GM21717 (cell line): ENCODE measurements around the gene SERTAD2.
A peak's percentile ranks its signal among the peaks of the same experiment; 100 is the strongest.

ENCODE experiments used
- ATAC-seq: cut with Tn5 transposase; IDR thresholded peaks from one replicate; pipeline ENCODE4 v1.9.1; 2021; ENCODE audit warnings: mild to moderate bottlenecking, moderate library complexity; ENCODE audit not compliant: unreplicated experiment

Gene SERTAD2

DNA sequence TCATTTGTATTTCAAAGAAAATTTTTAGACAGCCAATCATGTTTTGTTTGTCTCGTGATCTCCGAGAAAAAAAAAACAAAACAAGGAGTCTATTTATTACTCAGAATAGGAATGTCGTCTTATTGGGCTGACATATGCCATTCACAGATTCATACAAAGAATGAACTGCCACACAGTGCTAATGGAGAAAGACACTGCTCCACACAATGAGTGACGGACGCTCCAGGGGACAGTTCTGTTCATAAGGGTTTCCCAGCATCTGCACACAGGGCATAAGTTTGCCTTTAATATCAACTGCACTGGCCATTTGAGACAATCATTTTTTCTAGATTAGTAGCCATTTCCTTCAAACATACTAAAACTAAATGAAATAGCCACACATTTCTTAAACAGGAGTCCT is 3.4 kb downstream of the SERTAD2 start:
- no peak for ATAC-seq

DNA sequence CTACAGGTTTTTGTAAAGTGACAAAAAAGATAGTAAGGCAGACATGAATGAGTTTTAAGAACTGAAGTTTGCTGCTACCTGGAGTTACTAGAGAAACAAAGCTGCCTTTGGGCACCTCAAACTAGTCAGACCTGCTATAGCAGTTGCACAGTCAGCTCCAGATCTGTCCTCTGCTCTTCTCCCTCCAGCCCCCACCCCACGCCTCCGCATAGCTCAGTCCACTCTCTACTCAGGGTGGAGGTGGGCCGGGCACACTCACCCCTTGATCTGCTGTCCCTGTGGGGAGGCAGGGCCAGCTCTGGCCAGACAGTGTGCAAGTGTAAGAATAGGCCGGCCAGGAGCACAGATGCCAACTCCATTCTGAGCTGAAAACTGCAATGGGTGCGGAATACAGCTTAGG is 4.1 kb downstream of the SERTAD2 start:
- no peak for ATAC-seq

GRCh38 chr2:64649013-64649484 is 4.7 kb downstream of the SERTAD2 start:
- ATAC-seq = no peak

GRCh38 chr2:64646007-64646880 is 7.5 kb downstream of the SERTAD2 start:
- no peak for ATAC-seq

GRCh38 chr2:64644458-64645382 is 9.0 kb downstream of the SERTAD2 start:
- ATAC-seq = peak; percentile 43

DNA sequence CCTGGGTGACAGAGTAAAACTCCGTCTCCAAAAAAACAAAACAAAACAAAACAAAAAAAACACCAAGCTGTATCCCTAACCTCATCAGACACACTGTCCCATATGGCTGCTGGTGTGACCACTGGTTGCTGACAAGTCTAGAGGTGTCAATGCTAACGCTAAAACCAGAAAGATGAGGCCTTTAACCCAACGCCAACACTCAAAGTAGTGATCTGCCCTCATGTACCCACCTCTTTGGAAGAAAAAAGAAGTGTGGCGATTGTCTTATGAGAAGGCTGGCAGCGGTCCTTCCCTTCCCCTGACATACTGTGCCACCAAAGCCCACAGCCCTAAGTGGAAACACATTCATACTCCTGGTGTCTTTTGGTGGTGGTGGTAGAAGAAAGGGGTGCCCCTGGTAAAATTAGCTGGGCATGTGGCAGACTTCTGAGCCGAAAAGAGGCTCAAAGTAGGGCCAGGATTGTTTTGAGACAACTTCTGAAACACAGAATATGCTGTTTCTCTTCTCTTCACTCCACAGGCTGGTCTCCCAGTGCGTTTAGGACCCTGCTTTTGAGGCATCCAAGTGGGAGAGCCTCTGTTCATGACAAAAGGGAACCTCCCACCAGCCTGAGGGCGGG is 9.8 kb downstream of the SERTAD2 start:
- no peak for ATAC-seq

- no peak for ATAC-seq
Observed at GRCh38 chr2:64641599-64641998, 12.1 kb downstream of the SERTAD2 start.

DNA sequence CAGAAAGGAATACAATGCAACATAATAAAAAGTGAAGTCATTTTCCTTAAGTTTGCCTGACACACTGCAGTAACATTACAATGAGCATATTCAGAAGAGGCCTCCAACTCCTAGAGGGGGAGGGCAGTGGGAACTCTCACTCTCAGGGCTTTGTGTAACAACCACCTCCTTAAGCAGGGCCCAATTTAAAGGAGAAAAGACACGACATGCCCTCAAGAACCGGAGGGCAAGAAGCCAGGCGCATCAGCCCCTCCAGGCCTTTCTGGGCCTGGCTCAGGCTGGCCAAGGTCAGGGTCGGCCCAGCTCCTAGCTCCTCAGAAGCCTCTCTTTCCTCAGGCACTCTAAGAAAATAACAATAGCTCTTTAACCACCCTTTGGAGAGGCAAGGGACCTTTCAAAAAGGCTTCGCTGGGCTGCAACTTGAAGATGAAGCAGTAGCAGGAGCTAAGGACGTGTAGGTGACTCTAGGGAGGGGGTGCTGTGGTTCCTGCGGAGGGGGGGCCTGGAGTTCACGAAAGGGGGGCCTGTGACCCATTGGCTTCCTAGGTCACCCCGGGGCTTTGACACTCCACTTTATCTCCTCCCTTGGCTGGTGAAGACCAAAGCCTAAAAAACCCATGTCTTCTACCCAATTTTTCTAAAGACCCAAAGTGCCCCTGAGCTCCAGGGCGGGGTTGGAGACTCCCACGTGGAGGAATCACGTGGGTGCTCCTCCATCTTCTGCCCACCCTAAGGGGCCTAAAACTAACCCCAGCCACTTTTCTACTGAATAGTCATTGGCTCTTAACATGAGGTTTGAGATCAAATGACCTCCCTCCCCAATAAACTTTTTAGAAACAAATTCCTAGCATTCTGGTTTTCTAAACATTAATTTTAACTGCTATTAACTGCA is 13.3 kb downstream of the SERTAD2 start:
- ATAC-seq = no peak

GRCh38 chr2:64639691-64640090 is 14.0 kb downstream of the SERTAD2 start:
- no peak for ATAC-seq

GRCh38 chr2:64638502-64639120 is 15.1 kb downstream of the SERTAD2 start:
- ATAC-seq = no peak

DNA sequence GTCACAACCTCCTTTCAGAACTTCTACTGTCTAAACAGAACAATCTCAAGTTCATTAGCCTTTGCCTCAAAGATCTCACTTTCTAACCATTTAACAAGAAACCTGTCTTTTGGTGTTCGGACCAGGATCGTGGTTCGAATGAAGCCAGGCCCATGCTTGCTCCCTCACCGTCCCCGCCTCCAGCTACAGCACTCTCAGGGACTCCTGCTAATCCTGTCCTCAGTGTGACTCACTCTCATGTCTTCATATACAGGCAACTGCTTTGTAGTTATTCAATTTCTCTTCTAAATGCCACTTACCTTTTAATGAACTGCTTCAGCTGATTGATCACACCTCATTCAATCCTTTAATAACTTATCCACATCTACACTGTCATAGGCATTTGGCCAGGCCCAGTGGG is 15.8 kb downstream of the SERTAD2 start:
- no peak for ATAC-seq

DNA sequence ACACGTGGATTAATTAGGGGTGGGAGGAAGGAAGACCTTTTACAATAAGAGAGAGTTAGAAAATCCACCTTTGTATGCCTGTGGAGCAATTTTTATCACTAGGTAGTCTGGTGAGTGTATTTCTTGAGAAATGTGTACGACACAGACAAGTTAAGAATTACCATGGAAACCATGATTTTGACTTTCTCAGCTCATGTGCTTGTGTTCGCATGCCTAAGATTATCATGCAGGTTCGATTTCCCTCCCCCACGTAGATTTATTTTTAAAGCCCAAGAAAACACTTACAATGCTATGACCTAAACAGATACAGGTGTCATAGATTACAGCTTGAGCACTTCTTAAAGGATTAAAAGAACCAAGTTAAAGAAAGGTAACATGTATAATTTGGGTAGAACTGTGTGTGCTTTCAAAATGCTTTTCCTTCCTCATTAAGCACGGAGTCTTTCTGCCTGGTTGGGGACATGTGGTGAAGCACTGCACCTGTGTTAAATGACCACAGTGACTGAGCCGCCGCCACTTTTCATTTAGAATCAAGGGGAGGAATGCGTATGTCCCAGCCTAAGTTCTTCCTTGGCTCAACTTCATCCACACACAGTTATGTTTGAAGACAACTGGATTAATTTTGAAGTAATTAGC is 16.6 kb downstream of the SERTAD2 start:
- peak; percentile 42 for ATAC-seq

GRCh38 chr2:64635976-64636911 is 17.5 kb downstream of the SERTAD2 start:
- ATAC-seq = peak; percentile 72

GRCh38 chr2:64634345-64635267 is 19.1 kb downstream of the SERTAD2 start:
- ATAC-seq = no peak

DNA sequence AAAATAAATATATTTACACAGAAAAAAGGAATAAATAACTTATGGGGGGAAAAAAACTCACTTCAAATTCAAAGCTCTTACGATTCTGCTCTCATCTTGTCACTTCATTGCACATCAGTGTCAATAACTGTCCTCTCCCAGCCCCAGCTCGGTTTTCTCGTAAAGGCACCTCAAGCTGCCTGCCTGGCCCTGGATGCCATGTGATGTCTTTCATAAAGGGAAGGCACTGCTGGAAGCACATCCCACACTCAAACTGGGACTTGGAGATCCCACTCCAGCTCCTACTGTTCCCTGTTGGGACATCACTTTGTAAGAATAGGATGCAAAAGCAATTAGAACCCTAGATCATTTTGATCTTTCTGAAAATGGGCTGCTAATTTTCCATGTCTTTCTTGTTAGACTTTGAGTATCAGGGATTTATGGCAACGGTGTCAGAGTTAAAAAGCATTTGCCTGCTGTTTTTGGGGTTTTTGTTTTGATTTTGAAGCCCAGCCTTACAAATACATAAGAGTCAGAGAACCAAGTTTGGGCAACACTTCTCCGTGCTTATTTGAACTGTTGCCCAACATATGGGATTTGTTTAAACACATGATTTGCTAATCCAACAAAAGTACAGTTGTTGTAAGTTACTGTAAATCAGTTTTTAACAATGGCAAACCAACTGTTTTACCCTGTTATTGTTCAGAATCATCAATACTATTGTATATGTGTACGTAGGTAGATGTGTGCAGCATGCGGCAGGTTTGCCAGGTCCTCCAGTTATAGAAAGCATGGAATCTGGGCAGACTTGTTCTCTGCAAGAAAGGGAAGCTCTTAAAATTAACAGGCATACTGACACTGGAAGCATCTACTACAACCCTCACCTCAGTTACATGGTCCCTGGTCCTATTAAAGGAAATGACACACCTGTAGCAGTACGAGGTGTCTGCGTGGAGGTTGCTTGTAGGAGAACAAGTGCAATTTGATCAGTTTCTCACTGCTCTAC is 20.6 kb downstream of the SERTAD2 start:
- ATAC-seq = no peak

DNA sequence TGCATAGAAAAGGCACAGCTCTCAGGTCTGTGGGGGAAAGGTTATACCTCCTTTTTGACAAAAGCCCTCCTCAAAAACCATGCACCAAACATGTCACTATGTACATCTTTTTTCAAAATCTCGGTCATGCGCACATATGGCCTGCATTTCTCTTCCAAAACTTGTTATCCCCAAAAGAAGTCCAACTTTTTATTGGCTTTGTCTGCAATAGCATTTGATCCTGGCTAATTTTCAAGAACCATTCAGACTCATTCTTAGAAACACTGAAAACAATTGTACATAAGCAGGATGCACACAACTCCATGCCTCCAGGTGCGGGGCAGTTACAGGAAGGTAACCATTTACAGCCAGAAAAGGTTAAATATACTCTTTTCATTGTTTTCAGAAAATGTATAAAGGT is 21.9 kb downstream of the SERTAD2 start:
- no peak for ATAC-seq
